GM19240 (cell line): Measurements from ENCODE around the gene ZFAND2B.
A peak's percentile ranks its signal among the peaks of the same experiment; 100 is the strongest.

ENCODE experiments used
- DNase-seq: peaks from one replicate; pipeline ENCODE4 v3.0.0; 2011; ENCODE audit warnings: low spot score; ENCODE audit not compliant: insufficient read length

Gene ZFAND2B

GRCh38 chr2:219206328-219207133 lies at the start of gene ZFAND2B:
Gene ZFAND2B (plus strand): TSS chr2:219206782. CDS start chr2:219206988, 206 bp downstream.
- DNase-seq = peak; percentile 97

GRCh38 chr2:219157396-219157795 lies 49.2 kb upstream of the ZFAND2B start:
- DNase-seq = no peak

- no peak for DNase-seq
These were observed 48.6 kb upstream of the ZFAND2B start for GRCh38 chr2:219158025-219158424.

- no peak for DNase-seq
These were observed 48.0 kb upstream of the ZFAND2B start for GRCh38 chr2:219158586-219158985.

- no peak for DNase-seq
These were observed 46.8 kb upstream of the ZFAND2B start for GRCh38 chr2:219159771-219160185.

GRCh38 chr2:219160186-219161017 lies 46.2 kb upstream of the ZFAND2B start, which contains the start of gene NHEJ1:
Gene NHEJ1 (minus strand): TSS chr2:219160815. CDS start chr2:219158362, 2,453 bp downstream.
- peak; percentile 98 for DNase-seq

- DNase-seq = no peak
These were observed 45.5 kb upstream of the ZFAND2B start for GRCh38 chr2:219161097-219161496.

GRCh38 chr2:219163156-219163555 lies 43.4 kb upstream of the ZFAND2B start:
- DNase-seq = no peak

- DNase-seq = no peak
These were observed 41.3 kb upstream of the ZFAND2B start for GRCh38 chr2:219165058-219165911.

- DNase-seq = no peak
These were observed 38.6 kb upstream of the ZFAND2B start for GRCh38 chr2:219167997-219168396.

- DNase-seq = no peak
These were observed 38.1 kb upstream of the ZFAND2B start for GRCh38 chr2:219168526-219168925.

- no peak for DNase-seq
These were observed 37.6 kb upstream of the ZFAND2B start for GRCh38 chr2:219168932-219169331.

GRCh38 chr2:219169930-219170654 lies 36.5 kb upstream of the ZFAND2B start, which contains the start of gene SLC23A3:
Gene SLC23A3 (minus strand): TSS chr2:219170029. CDS start chr2:219169984, 45 bp downstream.
- no peak for DNase-seq

GRCh38 chr2:219171231-219171651 lies 35.3 kb upstream of the ZFAND2B start:
- DNase-seq = no peak

- no peak for DNase-seq
These were observed 34.1 kb upstream of the ZFAND2B start for GRCh38 chr2:219172231-219173154.

- DNase-seq = no peak
These were observed 33.4 kb upstream of the ZFAND2B start for GRCh38 chr2:219173176-219173575.

GRCh38 chr2:219174146-219174545 lies 32.4 kb upstream of the ZFAND2B start:
- no peak for DNase-seq

GRCh38 chr2:219174801-219175200 lies 31.8 kb upstream of the ZFAND2B start:
- DNase-seq = no peak

GRCh38 chr2:219175486-219175885 lies 31.1 kb upstream of the ZFAND2B start:
- no peak for DNase-seq
